ENCODE data around the gene COPE.
A peak's percentile ranks its signal among the peaks of the same experiment; 100 is the strongest.

Gene COPE

GRCh38 chr19:18940769-18941627 is 21.8 kb upstream of the COPE start, which contains the start of gene HOMER3:
HOMER3 (minus strand) TSS chr19:18941217; CDS start chr19:18938982, 2,235 bp downstream.
- Histone ChIP-seq H3K9me3 (ENCODE audit: control insufficient read depth, low read length) (no peaks in the 10 kb centered on the region), H3K27ac (ENCODE audit: insufficient read depth, low read depth, low read length, poor library complexity, severe bottlenecking) (no peak within 1 kb of the TSS), H3K4me3 (ENCODE audit: insufficient read depth, low read depth, low read length) (peak within 1 kb of the TSS; percentile 74), H3K36me3 (ENCODE audit: control insufficient read depth, insufficient read depth, low read length) (peaks cover 5% of the 10 kb centered on the region), H3K27me3 (ENCODE audit: control insufficient read depth, insufficient read depth, low read length, poor library complexity, severe bottlenecking) (no peaks in the 10 kb centered on the region), H3K4me1 (ENCODE audit: control insufficient read depth, insufficient read depth, low read length) (no peaks in the 10 kb centered on the region)
- 1% methylated on average over 68 to 76 of the region's 81 CpGs for WGBS, 2 experiments

GRCh38 chr19:18939922-18940768 is 21.0 kb upstream of the COPE start:
- Histone ChIP-seq H3K4me1 (ENCODE audit: control insufficient read depth, insufficient read depth, low read length) (no peaks in the 10 kb centered on the region), H3K27ac (ENCODE audit: insufficient read depth, low read depth, low read length, poor library complexity, severe bottlenecking) (peak overlapping the region; percentile 26), H3K9me3 (ENCODE audit: control insufficient read depth, low read length) (no peaks in the 10 kb centered on the region), H3K4me3 (ENCODE audit: insufficient read depth, low read depth, low read length) (peak overlapping the region; percentile 74), H3K36me3 (ENCODE audit: control insufficient read depth, insufficient read depth, low read length) (peaks cover 5% of the 10 kb centered on the region), H3K27me3 (ENCODE audit: control insufficient read depth, insufficient read depth, low read length, poor library complexity, severe bottlenecking) (no peaks in the 10 kb centered on the region)
- WGBS, 2 experiments: 0 to 1% methylated on average over 47 of the region's 47 CpGs

- Histone ChIP-seq H3K27me3 (ENCODE audit: control insufficient read depth, insufficient read depth, low read length, poor library complexity, severe bottlenecking) (no peaks in the 10 kb centered on the region), H3K27ac (ENCODE audit: insufficient read depth, low read depth, low read length, poor library complexity, severe bottlenecking) (no peak overlapping the region), H3K36me3 (ENCODE audit: control insufficient read depth, insufficient read depth, low read length) (peaks cover 11% of the 10 kb centered on the region), H3K4me3 (ENCODE audit: insufficient read depth, low read depth, low read length) (peak overlapping the region; percentile 74), H3K4me1 (ENCODE audit: control insufficient read depth, insufficient read depth, low read length) (no peaks in the 10 kb centered on the region), H3K9me3 (ENCODE audit: control insufficient read depth, low read length) (no peaks in the 10 kb centered on the region)
- WGBS, 2 experiments: 91 to 100% methylated on average over 3 of the region's 3 CpGs
Measured at GRCh38 chr19:18939163-18939562, 20.0 kb upstream of the COPE start.

- Histone ChIP-seq H3K4me1 (ENCODE audit: control insufficient read depth, insufficient read depth, low read length) (peaks cover 8% of the 10 kb centered on the region), H3K9me3 (ENCODE audit: control insufficient read depth, low read length) (no peaks in the 10 kb centered on the region), H3K27me3 (ENCODE audit: control insufficient read depth, insufficient read depth, low read length, poor library complexity, severe bottlenecking) (no peaks in the 10 kb centered on the region), H3K4me3 (ENCODE audit: insufficient read depth, low read depth, low read length) (no peak overlapping the region), H3K27ac (ENCODE audit: insufficient read depth, low read depth, low read length, poor library complexity, severe bottlenecking) (no peak overlapping the region), H3K36me3 (ENCODE audit: control insufficient read depth, insufficient read depth, low read length) (peaks cover 29% of the 10 kb centered on the region)
- 84 to 86% methylated on average over 13 of the region's 13 CpGs for WGBS, 2 experiments
Measured at GRCh38 chr19:18933297-18933696, 14.1 kb upstream of the COPE start.

GRCh38 chr19:18932216-18932841 is 13.1 kb upstream of the COPE start:
- H3K27ac ChIP-seq (ENCODE audit: insufficient read depth, low read depth, low read length, poor library complexity, severe bottlenecking): no peak overlapping the region
- H3K9me3 ChIP-seq (ENCODE audit: control insufficient read depth, low read length): no peaks in the 10 kb centered on the region
- peaks cover 31% of the 10 kb centered on the region for H3K36me3 ChIP-seq (ENCODE audit: control insufficient read depth, insufficient read depth, low read length)
- no peaks in the 10 kb centered on the region for H3K27me3 ChIP-seq (ENCODE audit: control insufficient read depth, insufficient read depth, low read length, poor library complexity, severe bottlenecking)
- H3K4me1 ChIP-seq (ENCODE audit: control insufficient read depth, insufficient read depth, low read length): peaks cover 8% of the 10 kb centered on the region
- 5 to 7% methylated on average over 37 of the region's 37 CpGs for WGBS, 2 experiments
- H3K4me3 ChIP-seq (ENCODE audit: insufficient read depth, low read depth, low read length): peak overlapping the region; percentile 8

GRCh38 chr19:18931316-18932162 is 12.4 kb upstream of the COPE start:
- no peaks in the 10 kb centered on the region for H3K9me3 ChIP-seq (ENCODE audit: control insufficient read depth, low read length)
- 86% methylated on average over 34 of the region's 34 CpGs for WGBS, 2 experiments
- no peak overlapping the region for H3K4me3 ChIP-seq (ENCODE audit: insufficient read depth, low read depth, low read length)
- H3K27me3 ChIP-seq (ENCODE audit: control insufficient read depth, insufficient read depth, low read length, poor library complexity, severe bottlenecking): no peaks in the 10 kb centered on the region
- peaks cover 8% of the 10 kb centered on the region for H3K4me1 ChIP-seq (ENCODE audit: control insufficient read depth, insufficient read depth, low read length)
- no peak overlapping the region for H3K27ac ChIP-seq (ENCODE audit: insufficient read depth, low read depth, low read length, poor library complexity, severe bottlenecking)
- peaks cover 31% of the 10 kb centered on the region for H3K36me3 ChIP-seq (ENCODE audit: control insufficient read depth, insufficient read depth, low read length)

- WGBS, 2 experiments: 96 to 97% methylated on average over 25 of the region's 25 CpGs
- no peaks in the 10 kb centered on the region for H3K27me3 ChIP-seq (ENCODE audit: control insufficient read depth, insufficient read depth, low read length, poor library complexity, severe bottlenecking)
- H3K36me3 ChIP-seq (ENCODE audit: control insufficient read depth, insufficient read depth, low read length): peaks cover 34% of the 10 kb centered on the region
- H3K27ac ChIP-seq (ENCODE audit: insufficient read depth, low read depth, low read length, poor library complexity, severe bottlenecking): no peak overlapping the region
- peaks cover 8% of the 10 kb centered on the region for H3K4me1 ChIP-seq (ENCODE audit: control insufficient read depth, insufficient read depth, low read length)
- no peaks in the 10 kb centered on the region for H3K9me3 ChIP-seq (ENCODE audit: control insufficient read depth, low read length)
- no peak overlapping the region for H3K4me3 ChIP-seq (ENCODE audit: insufficient read depth, low read depth, low read length)
Measured at GRCh38 chr19:18929311-18929710, 10.1 kb upstream of the COPE start.

GRCh38 chr19:18928018-18928805 is 9.0 kb upstream of the COPE start:
- 94 to 96% methylated on average over 26 of the region's 26 CpGs for WGBS, 2 experiments
- peaks cover 31% of the 10 kb centered on the region for H3K36me3 ChIP-seq (ENCODE audit: control insufficient read depth, insufficient read depth, low read length)
- no peaks in the 10 kb centered on the region for H3K9me3 ChIP-seq (ENCODE audit: control insufficient read depth, low read length)
- H3K4me1 ChIP-seq (ENCODE audit: control insufficient read depth, insufficient read depth, low read length): peaks cover 4% of the 10 kb centered on the region
- H3K27ac ChIP-seq (ENCODE audit: insufficient read depth, low read depth, low read length, poor library complexity, severe bottlenecking): no peak overlapping the region
- no peak overlapping the region for H3K4me3 ChIP-seq (ENCODE audit: insufficient read depth, low read depth, low read length)
- H3K27me3 ChIP-seq (ENCODE audit: control insufficient read depth, insufficient read depth, low read length, poor library complexity, severe bottlenecking): no peaks in the 10 kb centered on the region

- Histone ChIP-seq H3K36me3 (ENCODE audit: control insufficient read depth, insufficient read depth, low read length) (peaks cover 24% of the 10 kb centered on the region), H3K27ac (ENCODE audit: insufficient read depth, low read depth, low read length, poor library complexity, severe bottlenecking) (no peak overlapping the region), H3K27me3 (ENCODE audit: control insufficient read depth, insufficient read depth, low read length, poor library complexity, severe bottlenecking) (no peaks in the 10 kb centered on the region), H3K4me3 (ENCODE audit: insufficient read depth, low read depth, low read length) (no peak overlapping the region), H3K9me3 (ENCODE audit: control insufficient read depth, low read length) (no peaks in the 10 kb centered on the region), H3K4me1 (ENCODE audit: control insufficient read depth, insufficient read depth, low read length) (peaks cover 5% of the 10 kb centered on the region)
- WGBS, 2 experiments: 95 to 96% methylated on average over 15 of the region's 15 CpGs
Measured at GRCh38 chr19:18924684-18925213, 5.6 kb upstream of the COPE start.
